GM19468 (cell line): ENCODE results near the gene BCAS4.
A peak's percentile ranks its signal among the peaks of the same experiment; 100 is the strongest.

Source experiments
- ATAC-seq: cut with Tn5 transposase; IDR thresholded peaks from one replicate; pipeline ENCODE4 v1.9.1; 2021; ENCODE audit warnings: mild to moderate bottlenecking, moderate library complexity, moderate number of reproducible peaks; ENCODE audit not compliant: unreplicated experiment; ENCODE audit errors: extremely low read depth

The BCAS4 gene

DNA sequence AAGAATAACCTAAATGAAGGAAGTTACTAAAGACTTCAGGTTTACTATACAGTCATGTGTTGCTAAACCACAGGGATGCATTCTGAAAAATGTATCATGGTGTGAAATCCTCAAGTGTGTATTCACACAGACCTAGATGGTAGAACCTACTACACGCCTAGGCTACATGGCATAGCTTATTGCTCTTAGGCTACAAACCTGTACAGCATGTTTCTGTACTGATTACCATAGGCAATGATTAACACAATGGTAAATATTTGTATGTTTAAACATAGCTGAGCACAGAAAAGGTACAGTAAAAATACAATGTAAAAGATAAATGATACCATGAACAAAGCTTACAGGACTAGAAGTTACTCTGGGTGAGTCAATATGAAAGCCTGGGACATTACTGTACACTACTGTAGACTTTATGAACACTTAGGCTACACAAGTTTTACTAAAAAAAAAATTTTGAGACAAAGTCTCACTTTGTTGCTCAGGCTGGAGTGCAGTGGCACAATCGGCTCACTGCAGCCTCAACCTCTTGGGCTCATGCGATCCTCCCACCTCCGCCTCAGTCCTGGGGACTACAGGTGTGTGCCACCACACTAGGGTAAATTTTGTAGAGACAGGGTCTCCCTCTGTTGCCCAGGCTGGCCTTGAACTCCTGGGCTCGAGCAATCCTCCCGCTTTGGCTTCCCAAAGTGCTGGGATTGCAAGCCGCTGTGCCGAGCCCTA lies 100.4 kb downstream of the BCAS4 start:
- ATAC-seq: no peak

- no peak for ATAC-seq
These were observed 103.6 kb downstream of the BCAS4 start for GRCh38 chr20:50898475-50898874.

- ATAC-seq: no peak
These were observed 105.4 kb downstream of the BCAS4 start for GRCh38 chr20:50900261-50900660.

GRCh38 chr20:50901301-50901700 lies 106.4 kb downstream of the BCAS4 start:
- ATAC-seq: no peak

DNA sequence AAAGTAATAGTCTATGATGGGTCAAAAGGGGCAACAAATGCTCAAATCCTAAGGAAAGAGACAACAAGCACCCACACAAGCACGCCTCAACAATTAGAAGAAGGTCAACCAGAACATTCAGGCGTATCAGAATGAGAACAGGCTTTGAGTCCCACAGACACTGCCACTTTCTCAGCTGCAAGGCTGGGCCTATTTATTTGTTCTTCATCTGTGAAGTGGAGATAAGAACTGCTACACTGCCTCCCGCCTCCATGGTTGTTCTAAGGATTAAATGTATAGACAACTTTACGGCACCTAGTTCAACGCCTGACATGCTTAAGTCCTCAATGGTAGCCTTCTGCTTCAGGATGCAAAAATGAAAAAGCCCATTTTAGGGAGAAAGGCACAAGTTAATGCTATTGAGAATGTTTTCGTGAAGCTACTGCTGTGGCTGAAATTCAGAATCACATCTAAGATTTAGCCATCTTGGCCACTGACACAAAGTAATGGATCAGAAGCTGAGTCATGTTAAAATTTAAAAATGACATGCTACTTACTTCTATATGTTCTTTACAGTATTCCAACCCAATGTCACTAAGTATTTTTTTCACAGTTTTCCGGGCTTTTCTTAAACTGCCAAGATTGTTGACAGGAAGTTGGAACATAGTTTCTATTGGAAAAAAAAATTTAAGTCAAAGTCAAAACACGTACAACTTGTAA lies 108.6 kb downstream of the BCAS4 start:
- ATAC-seq: no peak

DNA sequence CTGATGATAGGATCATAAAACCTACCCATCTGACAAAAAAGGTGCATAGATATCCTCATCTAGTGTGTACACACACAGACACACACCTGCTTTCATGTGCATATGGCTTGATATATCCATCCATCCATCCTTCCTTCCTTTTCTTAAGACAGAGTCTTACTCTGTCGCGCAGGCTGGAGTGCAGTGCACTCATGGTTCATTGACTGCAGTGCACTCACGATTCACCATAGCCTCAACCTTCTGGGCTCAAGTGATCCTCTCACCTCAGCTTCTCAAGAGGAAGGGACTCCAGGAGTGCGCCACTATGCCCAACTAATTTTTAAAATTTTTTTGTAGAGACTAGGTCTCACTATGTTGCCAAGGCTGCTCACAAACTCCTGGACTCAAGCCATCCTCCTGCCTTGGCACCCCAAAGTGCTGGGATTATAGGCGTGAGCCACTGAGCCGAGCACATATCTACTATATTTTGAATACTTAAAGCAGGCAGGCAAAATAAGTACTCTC lies 109.3 kb downstream of the BCAS4 start:
- no peak for ATAC-seq

DNA sequence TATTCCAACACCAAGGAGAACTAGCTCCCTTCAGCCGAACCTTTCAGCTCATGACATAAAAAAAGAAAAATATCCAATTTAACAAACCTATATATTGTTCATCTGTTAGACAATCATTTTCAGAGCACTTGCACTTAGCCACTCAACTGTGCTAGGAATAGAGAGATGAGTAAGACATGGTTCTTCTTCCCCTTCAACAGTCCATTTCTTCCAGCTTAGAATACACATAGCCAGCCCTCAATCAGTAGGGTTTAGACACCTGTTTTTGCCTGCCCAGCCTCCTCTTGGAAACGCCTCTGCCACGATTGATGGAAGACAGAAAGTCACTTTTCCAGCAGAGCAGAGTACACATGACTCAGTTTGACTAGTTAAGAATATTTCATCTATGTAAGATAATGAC lies 114.6 kb downstream of the BCAS4 start:
- ATAC-seq: no peak

GRCh38 chr20:50911030-50911429 lies 116.2 kb downstream of the BCAS4 start:
- ATAC-seq: no peak

- peak; percentile 42 for ATAC-seq
These were observed 116.9 kb downstream of the BCAS4 start for GRCh38 chr20:50911716-50912115.

DNA sequence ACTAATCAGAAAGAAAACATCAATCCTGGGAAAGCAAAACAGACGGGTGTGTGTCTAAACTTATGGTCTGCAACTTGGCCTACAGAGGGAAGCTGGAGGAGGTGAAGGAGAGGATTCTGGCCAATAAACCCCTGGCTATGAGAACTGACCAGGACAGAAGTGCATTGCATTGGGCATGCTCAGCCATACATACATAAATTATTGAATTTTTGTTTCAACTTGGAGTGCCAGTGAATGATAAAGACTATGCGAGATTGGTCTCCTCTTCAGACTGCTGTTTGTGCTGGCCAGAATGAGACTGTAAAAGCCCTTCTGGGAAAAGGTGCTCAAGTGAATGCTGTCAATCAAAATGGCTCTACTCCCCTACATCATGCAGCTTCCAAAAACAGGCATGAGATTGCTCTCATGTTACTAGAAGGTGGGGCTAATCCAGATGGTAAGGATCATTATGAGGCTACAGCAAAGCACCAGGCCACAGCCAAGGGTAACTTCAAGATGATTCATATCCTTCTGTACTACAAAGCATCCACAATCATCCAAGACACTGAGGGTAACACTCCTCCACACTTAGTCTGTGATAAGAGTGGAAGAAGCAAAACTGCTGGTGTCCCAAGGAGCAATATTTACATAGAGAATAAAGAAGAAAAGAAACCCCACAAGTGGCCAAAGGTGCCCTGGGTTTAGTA lies 119.0 kb downstream of the BCAS4 start:
- ATAC-seq: no peak

GRCh38 chr20:50915424-50915823 lies 120.6 kb downstream of the BCAS4 start:
- ATAC-seq: no peak

DNA sequence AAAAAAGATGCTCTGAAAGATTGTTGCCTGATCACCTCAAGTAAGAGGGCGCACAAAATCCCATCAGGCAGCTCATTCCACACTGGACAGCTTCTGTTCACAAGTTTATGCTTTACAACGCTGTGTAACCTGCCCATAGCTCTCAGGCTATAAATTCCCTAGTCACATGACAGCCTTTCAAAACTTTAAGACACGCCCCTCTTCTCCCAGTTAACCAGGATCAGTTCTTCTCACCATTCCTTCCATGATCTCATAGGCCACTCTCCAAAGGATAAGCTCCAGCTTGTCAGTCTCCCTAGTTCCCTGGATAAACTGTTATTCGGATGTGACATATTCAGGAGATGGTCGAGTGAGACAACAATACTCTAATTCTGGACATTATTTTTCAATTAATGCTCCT lies 121.4 kb downstream of the BCAS4 start:
- ATAC-seq: no peak

GRCh38 chr20:50916934-50917333 lies 122.1 kb downstream of the BCAS4 start:
- ATAC-seq: no peak

DNA sequence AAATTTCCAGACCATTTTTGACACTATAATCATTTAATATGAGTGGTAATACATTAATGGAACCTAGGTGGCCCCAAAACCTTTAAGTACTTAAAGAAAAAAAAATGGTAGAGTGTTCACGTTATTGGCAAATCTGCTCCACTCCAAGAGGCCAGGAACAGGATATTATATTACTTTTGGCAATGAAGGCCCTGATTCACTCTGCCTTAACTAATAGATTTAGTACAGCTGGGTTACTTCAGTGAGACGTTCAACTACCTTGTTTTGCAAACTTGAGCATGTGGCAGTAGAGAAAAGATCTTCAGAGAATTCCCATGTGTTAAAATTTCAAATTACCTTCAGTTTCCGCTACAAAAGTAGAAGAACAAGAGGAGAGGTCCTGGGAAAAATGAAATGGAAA lies 123.5 kb downstream of the BCAS4 start:
- no peak for ATAC-seq

DNA sequence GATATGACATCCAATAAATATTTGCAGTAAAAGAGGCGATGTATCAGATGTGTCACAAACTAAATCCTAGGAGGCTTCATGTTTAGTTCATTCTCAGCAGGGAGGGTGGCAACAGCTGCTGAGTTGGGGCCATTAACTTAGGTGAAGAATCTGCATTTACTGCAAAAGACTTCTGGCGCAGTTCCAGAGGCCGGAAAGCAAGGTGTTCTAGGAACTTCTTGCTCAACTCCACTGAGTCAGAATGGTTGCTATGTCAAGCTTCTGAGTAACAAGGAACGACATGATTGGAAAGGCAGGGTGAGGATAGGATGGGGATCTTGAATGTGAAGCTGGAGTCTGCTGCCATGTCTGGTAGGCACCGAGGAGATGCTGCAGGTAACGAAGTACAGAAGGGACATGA lies 124.7 kb downstream of the BCAS4 start:
- ATAC-seq: no peak

DNA sequence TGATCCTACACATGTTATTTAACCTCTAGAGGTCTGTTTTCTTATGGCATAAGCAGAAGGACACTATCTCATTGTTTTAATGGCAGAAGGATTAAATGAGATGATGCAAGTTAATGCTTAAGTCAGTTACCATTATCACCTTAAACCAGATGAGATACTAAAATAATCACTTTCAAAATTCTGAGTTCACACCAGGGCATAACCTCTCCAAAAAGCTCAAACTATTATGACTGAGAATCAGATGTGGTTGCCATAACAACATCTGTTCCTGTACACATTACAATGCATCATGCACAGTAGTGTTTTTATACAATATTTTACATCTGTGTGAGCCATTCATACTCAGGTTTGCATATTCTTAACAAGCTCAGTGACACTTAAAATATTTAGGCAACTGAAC lies 126.1 kb downstream of the BCAS4 start:
- no peak for ATAC-seq

- no peak for ATAC-seq
These were observed 127.1 kb downstream of the BCAS4 start for GRCh38 chr20:50921803-50922501.

- no peak for ATAC-seq
These were observed 129.5 kb downstream of the BCAS4 start for GRCh38 chr20:50924261-50924920.

GRCh38 chr20:50926530-50926929 lies 131.7 kb downstream of the BCAS4 start:
- ATAC-seq: no peak
